Measurements from ENCODE around the gene SGIP1. TPM values are rescaled to one million over a fixed set of nuclear protein-coding genes. Genes with fewer than 3 reads are reported as not detected.

SGIP1 gene
- total and polyA plus RNA-seq, 4 donors: 2.7 to 17.0 (median 4.7) TPM

- Histone ChIP-seq H3K36me3 (ENCODE audit: control insufficient read depth in 4 of 4, insufficient read depth in 4 of 4, low read length in 4 of 4) (peaks cover 0 to 7% (median 2%) of the 10 kb centered on the region in 4 donors), H3K4me1 (ENCODE audit: control insufficient read depth in 5 of 5, insufficient read depth in 5 of 5, low read length in 5 of 5) (no peaks in the 10 kb centered on the region), H3K9ac (ENCODE audit: insufficient read depth in 1 of 2, low read length in 2 of 2) (no peak overlapping the region), H3K4me3 (no peak overlapping the region), H3K9me3 (ENCODE audit: control insufficient read depth in 4 of 4, insufficient read depth in 3 of 4, low read length in 3 of 4) (peaks cover 0 to 3% (median 0%) of the 10 kb centered on the region in 4 donors), H3K27me3 (ENCODE audit: control insufficient read depth in 3 of 3, insufficient read depth in 3 of 3, low read length in 2 of 3) (no peaks in the 10 kb centered on the region), H3K27ac (ENCODE audit: low read depth in 1 of 2, low read length in 1 of 2) (no peak overlapping the region)
- DNase-seq (no peak), ATAC-seq (ENCODE audit: insufficient read depth, low FRiP score) (no peak)
- no peak for TF ChIP-seq CTCF (IDR thresholded peaks at IDR 0.05; ENCODE audit: control extremely low read depth, extremely low read depth)
- 79 to 93% methylated on average over 3 of the region's 3 CpGs for WGBS, 2 donors
These were observed 110.4 kb downstream of the SGIP1 start for GRCh38 chr1:66644331-66644730.

GRCh38 chr1:66648901-66649595 is 115.1 kb downstream of the SGIP1 start:
- DNase-seq (peak in 1 of 3 donors; percentile 16), ATAC-seq (ENCODE audit: insufficient read depth, low FRiP score) (no peak)
- TF ChIP-seq CTCF (IDR thresholded peaks at IDR 0.05; ENCODE audit: control extremely low read depth, extremely low read depth): no peak
- peaks cover 0 to 3% (median 0%) of the 10 kb centered on the region in 4 donors for H3K9me3 ChIP-seq (ENCODE audit: control insufficient read depth in 4 of 4, insufficient read depth in 3 of 4, low read length in 3 of 4)
- H3K4me1 ChIP-seq (ENCODE audit: control insufficient read depth in 5 of 5, insufficient read depth in 5 of 5, low read length in 5 of 5): no peaks in the 10 kb centered on the region
- no peaks in the 10 kb centered on the region for H3K27me3 ChIP-seq (ENCODE audit: control insufficient read depth in 3 of 3, insufficient read depth in 3 of 3, low read length in 2 of 3)
- 34 to 48% methylated on average over 2 of the region's 2 CpGs for WGBS, 2 donors
- H3K9ac ChIP-seq (ENCODE audit: insufficient read depth in 1 of 2, low read length in 2 of 2): no peak overlapping the region
- no peak overlapping the region for H3K27ac ChIP-seq (ENCODE audit: low read depth in 1 of 2, low read length in 1 of 2)
- H3K36me3 ChIP-seq (ENCODE audit: control insufficient read depth in 4 of 4, insufficient read depth in 4 of 4, low read length in 4 of 4): peaks cover 0 to 7% (median 0%) of the 10 kb centered on the region in 4 donors
- H3K4me3 ChIP-seq: no peak overlapping the region

- H3K9ac ChIP-seq (ENCODE audit: insufficient read depth in 1 of 2, low read length in 2 of 2): no peak overlapping the region
- H3K36me3 ChIP-seq (ENCODE audit: control insufficient read depth in 4 of 4, insufficient read depth in 4 of 4, low read length in 4 of 4): no peaks in the 10 kb centered on the region
- no peaks in the 10 kb centered on the region for H3K27me3 ChIP-seq (ENCODE audit: control insufficient read depth in 3 of 3, insufficient read depth in 3 of 3, low read length in 2 of 3)
- TF ChIP-seq CTCF (IDR thresholded peaks at IDR 0.05; ENCODE audit: control extremely low read depth, extremely low read depth): no peak
- WGBS, 2 donors: 68% methylated on average over 2 of the region's 2 CpGs
- DNase-seq (no peak), ATAC-seq (ENCODE audit: insufficient read depth, low FRiP score) (no peak)
- no peak overlapping the region for H3K4me3 ChIP-seq
- H3K9me3 ChIP-seq (ENCODE audit: control insufficient read depth in 4 of 4, insufficient read depth in 3 of 4, low read length in 3 of 4): peaks cover 0 to 3% (median 0%) of the 10 kb centered on the region in 4 donors
- no peak overlapping the region for H3K27ac ChIP-seq (ENCODE audit: low read depth in 1 of 2, low read length in 1 of 2)
- no peaks in the 10 kb centered on the region for H3K4me1 ChIP-seq (ENCODE audit: control insufficient read depth in 5 of 5, insufficient read depth in 5 of 5, low read length in 5 of 5)
These were observed 118.6 kb downstream of the SGIP1 start for GRCh38 chr1:66652556-66652955.

- Histone ChIP-seq H3K36me3 (ENCODE audit: control insufficient read depth in 4 of 4, insufficient read depth in 4 of 4, low read length in 4 of 4) (no peaks in the 10 kb centered on the region), H3K27ac (ENCODE audit: low read depth in 1 of 2, low read length in 1 of 2) (no peak overlapping the region), H3K9ac (ENCODE audit: insufficient read depth in 1 of 2, low read length in 2 of 2) (no peak overlapping the region), H3K9me3 (ENCODE audit: control insufficient read depth in 4 of 4, insufficient read depth in 3 of 4, low read length in 3 of 4) (no peaks in the 10 kb centered on the region), H3K4me1 (ENCODE audit: control insufficient read depth in 5 of 5, insufficient read depth in 5 of 5, low read length in 5 of 5) (no peaks in the 10 kb centered on the region), H3K27me3 (ENCODE audit: control insufficient read depth in 3 of 3, insufficient read depth in 3 of 3, low read length in 2 of 3) (no peaks in the 10 kb centered on the region), H3K4me3 (no peak overlapping the region)
- no peak for DNase-seq
- no peak for TF ChIP-seq CTCF (IDR thresholded peaks at IDR 0.05; ENCODE audit: control extremely low read depth, extremely low read depth)
- no peak for ATAC-seq (ENCODE audit: insufficient read depth, low FRiP score)
These were observed 120.7 kb downstream of the SGIP1 start for GRCh38 chr1:66654643-66655042.
